ENCODE measurements around the gene TMPRSS6.

Gene TMPRSS6

DNA sequence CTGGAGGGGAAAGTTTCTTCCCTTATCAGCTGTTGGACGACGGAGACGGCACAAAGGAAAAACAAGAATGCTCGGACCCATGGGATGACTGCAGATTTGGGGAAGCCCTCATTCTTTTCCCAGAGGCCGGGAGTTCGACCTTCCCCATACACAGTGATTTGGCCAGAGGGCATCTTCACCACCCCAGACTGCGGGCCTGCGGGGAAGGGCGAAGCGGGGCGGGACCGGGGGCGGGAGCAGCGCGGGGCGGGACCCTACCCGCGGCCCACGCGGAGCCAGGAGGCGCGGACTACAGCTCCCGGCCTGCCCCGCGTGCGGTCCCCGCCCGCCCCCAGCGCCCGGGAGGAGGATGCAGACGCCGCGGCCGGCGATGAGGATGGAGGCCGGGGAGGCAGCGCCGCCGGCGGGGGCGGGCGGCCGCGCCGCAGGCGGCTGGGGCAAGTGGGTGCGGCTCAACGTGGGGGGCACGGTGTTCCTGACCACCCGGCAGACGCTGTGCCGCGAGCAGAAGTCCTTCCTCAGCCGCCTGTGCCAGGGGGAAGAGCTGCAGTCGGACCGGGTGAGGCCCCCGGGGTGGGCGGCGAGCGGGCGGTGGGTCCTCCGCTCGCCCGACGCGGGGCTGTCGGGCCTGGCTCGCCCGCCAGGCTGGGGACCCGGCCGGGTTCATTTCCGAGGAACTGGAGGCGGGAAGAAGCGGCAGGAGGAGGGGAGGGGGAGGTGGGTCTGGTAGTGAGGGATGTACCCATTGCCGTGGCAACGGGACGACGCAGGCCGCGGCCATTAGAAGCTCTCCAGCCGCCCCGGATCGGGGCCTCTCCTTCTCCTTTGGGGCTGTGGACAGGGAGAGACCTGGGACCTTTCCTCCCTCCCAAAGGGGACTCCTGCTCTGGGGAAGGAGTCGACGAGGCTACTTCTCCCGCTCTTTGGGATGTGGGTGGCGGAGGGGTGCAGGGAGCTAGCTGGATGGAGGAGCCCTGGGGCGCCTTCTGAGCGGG is 57.8 kb downstream of the TMPRSS6 start, which contains the start of gene KCTD17:
TSS of gene KCTD17 (plus strand) at position 352 of the 995 bp plus-strand sequence. CDS start at position 371, 19 bp downstream.
- no peak for DNase-seq (ENCODE audit: low read depth, low spot score)

DNA sequence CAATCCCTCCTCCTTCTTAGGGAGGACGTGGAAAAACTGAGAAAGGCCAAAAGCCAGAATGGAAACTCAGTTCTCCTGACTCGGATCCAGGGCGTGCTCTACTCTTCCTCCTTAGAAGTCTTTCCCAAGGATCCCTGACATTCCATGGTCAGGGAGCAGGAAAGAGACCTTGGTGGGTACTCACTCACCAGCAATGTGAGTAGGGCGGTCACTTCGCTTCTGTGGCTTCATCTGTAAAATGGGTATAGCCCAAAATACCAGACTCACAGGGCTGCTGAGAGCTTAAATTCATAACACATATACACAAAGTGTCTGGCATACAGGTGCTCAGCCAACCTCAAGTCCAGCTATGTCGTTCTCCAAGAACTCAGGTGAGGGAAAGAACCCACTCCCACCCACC is 58.6 kb downstream of the TMPRSS6 start:
- DNase-seq (ENCODE audit: low read depth, low spot score): no peak

DNA sequence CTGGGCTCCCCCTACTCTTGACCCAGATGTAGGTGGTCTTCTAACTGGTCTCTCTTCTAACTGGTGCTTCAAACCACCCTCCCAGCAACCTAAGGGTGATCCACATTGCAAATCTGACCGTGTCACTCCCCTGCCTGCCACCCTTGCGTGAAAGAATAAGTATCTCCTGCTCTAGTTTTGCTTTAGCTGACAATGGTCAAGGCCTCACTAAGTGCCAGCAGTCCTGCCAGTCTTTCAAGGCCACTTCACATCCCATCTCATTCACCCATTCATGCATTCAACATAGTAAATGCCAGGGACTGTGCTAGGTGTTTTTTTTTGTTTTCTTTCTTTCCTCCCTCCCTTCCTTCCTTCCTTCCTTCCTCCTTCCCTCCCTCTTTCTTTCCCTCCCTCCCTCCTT is 60.3 kb downstream of the TMPRSS6 start:
- DNase-seq (ENCODE audit: low read depth, low spot score): no peak

DNA sequence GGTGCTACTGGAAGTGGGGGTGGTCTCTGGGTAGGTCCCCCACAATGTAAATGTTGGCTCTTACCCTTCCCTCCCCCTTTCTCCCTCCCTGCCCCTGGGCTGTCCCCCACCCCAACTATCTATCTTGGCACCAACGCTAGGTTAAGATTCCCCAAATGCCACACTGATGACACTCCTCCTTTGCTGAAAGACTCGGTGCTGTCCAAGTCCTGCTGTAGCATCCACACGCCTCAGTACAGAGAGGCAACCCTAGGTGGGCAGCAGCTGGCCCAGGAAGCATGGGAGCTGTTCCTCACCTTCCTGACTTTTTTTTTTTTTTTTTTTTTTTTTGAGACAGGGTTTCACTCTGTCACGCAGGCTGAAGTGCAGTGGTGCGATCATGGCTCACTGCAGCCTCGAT is 61.4 kb downstream of the TMPRSS6 start:
- no peak for DNase-seq (ENCODE audit: low read depth, low spot score)

DNA sequence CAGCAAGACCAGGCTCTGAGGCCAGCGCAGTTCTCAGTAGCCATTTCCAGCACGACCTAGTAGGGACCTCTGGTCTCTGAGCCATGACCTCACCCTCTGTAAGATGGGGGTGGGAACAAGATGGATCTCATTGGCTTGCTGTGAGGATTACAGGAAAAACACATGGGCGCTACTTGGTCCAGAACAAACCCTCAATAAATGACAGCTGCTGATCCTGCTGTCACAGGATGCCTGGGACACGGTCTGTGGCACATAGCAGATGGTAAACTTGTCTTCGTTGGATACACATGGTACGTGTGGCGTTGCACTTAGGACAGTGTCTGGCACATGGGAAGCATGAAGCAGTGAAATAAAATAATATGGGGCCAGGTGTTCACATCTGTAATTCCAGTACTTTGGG is 62.5 kb downstream of the TMPRSS6 start:
- DNase-seq (ENCODE audit: low read depth, low spot score): no peak

DNA sequence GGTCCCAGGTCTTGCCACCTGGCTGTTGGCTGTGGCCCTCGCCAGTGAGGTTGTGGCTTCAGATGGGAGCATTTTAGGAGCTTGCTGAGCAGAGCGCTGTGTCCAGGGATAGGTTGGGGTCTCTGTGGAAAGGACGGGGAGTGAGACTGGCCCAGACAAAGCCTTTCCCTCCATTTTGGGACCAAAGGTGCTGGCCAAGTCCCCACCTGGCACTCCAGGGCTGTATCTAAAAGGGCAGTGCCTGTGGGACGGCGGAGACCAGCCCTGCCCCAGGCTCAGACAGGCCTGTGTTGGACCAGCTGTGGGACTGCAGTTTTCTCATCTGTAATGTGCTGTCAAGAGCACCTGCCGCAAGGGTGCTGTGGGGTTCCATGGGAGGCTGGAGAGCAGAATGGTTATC is 62.9 kb downstream of the TMPRSS6 start:
- DNase-seq (ENCODE audit: low read depth, low spot score): no peak

DNA sequence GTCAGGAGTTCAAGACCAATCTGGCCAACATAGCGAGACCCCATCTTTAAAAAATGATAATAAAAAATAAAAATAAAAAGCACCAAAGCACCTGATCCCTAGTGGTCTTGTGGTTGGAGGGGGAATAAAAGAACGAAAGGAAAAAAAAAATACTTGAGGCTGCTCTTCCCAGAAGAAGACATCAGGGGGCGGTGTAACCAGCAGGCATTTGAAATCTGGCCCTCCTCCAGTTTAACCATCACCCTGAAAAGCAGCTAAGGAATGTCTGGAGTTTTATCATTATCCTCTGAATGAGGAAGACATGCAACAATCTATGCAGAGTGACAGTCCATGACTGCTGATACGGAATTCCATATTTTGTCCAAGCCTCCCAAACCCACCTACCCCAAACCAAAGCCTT is 63.6 kb downstream of the TMPRSS6 start:
- DNase-seq (ENCODE audit: low read depth, low spot score): no peak

DNA sequence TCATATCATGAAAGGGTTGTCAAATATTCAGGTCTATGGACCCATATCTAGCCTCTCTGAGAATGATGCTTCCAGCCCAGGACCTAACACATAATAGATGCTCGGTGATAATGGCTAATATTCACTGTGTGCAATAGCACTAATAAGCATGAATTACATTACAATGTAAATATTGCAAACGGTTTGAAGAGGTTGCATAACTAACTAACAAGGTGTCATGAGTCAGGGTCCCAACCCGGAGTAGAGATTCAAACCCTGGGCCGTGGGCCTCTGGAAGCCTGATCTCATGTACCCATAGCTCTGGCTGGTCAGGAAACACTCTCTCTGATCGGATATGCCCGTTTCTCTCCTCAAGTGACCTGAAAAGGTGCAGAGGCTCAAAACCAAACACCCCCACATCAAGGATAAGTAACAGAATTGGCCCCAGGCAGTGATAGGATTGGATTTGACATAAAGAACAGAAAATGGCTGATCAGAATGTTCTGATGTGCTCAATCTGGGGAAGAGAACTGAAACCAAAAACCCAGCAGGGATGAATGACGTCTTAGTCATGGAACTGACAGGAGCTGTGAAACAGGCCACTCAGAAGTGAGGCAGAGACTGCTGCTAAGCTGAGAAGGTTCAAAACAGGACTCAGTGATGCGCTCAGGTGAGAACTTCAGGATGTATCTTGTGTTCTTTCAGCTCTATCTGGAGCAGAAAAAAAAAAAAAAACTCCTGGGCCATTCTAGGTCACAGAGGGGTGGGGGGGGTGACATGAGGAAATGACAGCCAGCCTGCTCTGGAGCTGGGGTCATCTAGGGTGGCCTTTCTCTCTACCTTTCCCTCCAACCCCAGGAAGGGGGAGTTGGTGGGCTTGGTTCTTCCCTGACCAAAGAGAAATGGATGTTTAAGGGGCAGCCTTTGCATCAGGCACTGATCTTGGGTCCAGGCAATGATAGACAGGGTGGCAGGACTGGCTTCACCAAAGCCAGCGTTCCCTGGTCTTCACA is 64.6 kb downstream of the TMPRSS6 start:
- DNase-seq (ENCODE audit: low read depth, low spot score): no peak

DNA sequence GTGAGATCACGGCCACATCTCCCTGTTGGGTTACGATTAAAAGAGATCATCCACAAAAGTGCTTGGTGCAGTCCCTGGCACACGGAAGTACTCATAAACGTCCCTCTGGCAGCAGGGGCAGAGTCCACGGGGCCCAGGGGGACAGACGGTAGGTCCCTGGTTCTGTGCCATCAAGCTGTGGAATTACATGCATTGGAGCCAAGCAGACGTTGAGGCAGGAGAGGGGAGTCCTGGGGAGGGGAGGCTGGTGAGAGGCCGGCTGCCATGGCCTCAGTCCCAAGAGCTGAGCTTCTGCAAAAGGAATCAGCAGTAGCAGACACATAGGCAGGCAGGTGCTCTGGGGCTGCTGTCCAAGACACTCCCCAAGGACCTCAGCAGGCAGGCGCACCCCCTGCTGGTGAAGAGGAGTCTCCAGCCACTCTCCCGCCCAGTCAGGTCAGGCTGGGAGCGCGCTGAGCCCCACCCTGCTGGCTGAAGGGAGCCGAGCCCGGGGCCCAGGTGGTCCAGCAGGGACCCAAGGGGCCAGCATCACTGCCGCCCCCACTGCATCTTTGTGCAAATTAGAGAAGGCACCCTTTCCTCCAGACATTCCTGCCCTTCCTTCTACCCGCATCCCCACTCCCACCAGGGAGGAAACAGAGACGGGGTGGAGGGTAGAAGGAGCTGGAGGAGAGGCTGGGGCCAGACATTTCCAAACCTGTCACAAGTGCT is 65.5 kb downstream of the TMPRSS6 start:
- DNase-seq (ENCODE audit: low read depth, low spot score): no peak

DNA sequence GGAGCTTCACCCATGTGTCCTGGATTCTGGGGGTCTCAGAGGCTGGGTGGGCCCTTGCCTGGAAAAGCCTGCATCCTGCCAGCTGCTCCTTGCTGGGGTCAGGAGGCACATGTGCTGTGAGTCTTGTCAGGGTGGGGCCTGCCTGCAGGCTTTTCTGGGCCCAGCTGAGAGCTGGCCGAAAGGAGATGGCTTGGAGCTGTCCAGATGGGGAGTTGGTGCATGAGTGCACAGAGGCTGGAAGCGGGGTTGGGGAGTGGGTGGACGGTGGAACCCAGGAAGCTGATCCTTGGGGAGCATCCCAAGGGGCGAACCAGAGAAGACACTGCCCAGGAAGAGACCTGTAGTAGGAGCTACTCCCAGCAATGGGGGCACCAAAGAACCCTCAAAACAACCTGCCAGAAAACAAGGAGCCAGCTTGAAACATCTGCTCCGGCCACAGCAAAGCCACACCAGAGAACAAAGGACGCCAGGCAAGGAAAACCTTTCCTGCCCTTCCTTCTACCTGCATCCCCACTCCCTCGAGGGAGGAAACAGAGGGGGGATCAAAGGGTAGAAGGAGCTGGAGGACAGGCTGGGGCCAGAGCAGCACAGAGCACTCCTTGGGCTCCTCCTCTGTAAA is 66.2 kb downstream of the TMPRSS6 start:
- no peak for DNase-seq (ENCODE audit: low read depth, low spot score)

DNA sequence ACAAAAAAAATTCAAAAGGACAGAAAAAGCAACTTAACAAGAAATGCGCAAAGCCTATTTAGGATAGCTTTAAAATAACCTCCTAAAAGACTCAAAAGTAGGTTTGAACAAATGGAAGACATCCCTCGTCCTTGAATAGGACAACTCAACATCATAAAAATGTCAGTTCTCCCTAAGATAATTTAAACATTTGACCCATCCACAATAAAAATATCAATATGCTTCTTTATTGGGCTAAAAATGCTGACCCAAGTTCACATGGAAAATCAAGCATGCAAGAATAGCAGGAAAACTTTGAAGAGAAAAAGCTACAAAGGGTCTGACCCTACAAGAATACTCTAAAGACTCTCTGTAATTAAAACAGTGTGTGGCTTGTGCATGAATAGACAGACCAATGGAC is 70.0 kb downstream of the TMPRSS6 start:
- DNase-seq (ENCODE audit: low read depth, low spot score): no peak

DNA sequence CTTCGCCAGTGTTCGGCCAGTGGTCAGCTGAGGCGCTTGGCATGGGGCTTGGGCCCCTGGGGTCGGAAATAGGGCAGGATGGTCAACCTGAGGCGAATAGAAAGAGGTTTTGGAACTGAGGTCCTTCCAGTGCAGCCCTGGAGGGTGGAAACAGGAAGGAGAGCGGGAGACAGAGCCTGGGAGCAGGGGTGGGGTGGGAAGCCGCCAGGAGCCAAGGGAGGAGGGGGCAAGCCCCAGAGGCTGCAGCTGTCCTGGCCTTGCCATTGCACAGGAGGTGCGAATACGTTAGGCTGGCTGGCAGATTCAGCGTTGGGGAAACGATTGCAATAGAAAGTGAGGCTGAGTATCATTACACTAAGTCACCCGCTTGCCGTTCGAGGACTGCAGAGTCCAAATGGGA is 71.8 kb downstream of the TMPRSS6 start:
- DNase-seq (ENCODE audit: low read depth, low spot score): no peak

DNA sequence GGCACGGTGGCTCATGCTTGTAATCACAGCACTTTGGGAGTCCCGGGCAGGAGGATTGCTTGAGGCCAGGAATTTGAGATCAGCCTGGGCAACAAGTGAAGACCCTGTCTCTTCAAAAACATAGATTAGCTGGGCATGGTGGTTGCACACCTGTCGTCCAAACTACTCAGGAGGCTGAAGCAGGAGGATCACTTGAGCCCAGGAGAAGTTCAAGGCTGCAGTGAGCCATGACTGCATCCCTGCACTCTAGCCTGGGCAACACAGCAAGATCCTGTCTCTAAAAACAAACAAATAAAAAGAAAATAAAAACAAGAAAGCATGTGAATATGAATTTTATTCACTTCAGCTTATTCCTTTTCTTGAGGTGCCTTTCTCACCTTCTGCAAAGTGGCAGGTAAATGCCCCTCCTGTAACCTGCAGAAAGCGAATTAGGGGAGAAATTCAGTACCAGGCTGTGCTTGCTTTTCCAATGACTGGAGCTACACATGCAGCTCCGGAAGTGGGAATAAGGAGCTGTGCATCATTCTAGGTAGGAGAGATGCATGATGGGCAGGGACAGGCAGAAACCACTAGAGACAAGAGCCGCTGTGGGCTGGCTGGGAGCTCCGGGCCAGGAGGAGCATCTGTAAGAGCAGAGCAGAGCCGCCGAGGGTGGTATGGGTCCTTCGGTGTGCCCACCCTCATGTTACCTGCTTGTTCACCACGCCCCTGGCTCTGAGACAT is 72.7 kb downstream of the TMPRSS6 start:
- DNase-seq (ENCODE audit: low read depth, low spot score): no peak

DNA sequence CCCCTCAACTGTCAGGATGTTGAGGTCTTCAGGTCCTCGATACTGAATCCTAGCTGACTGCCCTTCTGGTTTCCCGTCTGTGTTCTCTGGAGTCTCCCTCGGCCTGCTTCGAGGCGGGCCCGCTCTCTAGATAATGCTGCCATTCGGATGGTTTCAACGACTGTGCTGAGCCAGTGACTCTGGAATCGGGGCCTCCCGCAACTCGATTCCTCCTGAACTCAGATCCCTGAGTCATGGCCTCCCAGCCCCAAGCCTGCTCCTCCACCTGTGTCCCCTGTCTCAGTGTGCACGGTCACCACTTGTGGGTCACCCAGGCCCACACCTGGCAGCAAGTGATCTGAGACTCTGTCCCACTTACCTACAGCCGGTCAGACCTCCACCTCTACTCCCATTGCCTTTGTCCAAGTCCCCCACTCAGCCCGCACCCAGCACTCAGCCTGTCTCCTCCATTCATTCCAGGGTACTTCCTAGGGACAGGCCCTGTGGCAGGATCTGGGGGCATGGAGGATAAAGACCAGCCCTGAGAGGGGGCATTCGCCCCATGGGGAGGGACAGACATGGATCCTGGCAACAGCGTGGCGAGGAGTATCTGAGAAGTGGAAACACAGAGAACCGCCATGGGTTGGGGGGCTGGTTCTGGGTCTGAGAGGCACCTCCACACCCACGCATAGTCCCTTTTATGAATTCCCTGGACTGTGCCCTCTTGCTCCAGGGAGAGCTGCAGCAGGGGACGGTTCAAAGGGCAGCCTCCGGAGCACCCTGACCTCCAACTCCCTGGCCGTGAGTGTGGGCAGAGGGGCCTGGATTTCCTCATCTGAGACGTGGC is 75.7 kb downstream of the TMPRSS6 start:
- DNase-seq (ENCODE audit: low read depth, low spot score): no peak

DNA sequence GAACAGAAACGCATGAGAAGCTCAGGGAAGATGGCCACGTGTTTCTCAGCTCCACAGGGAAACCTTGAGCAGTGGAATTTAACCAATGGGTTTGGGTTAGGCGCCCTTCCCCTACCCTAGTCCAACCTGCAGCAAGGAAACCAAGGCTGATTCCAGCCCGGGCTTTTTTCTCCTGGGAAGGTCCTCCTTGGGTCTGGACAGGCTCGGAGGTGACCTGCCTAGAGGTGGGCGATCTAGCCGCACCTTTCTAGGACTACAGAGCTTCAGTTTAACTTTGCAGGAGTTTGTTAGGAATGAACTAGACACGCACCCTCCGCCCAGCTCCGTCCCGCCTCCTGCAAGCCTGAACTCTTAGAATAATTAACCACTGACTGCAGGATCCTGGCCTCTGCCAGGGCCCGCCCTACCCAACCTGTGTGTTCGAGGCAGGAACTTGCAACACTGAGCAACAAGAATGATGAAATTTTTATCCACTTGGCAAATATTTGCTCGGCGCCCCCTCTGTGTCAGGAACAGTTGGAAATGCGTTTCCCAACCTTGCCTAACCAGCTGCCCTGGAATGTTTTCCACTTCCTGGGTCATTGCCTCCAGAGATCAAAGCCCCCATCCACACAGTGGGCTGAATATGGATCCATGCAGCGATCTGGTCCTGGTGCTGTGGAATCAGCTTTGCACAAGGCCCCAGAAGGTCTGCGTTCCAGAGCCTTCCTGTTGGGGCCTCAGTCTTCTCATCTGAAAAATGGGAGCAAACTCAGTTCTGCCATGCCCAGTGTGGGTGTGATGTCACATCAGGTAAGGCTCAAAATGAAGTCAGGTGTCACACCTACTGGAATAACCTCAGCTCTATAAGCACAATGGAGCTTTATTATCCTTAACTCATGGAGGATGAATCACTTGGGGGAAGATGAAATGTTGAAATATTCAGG is 76.7 kb downstream of the TMPRSS6 start:
- no peak for DNase-seq (ENCODE audit: low read depth, low spot score)

DNA sequence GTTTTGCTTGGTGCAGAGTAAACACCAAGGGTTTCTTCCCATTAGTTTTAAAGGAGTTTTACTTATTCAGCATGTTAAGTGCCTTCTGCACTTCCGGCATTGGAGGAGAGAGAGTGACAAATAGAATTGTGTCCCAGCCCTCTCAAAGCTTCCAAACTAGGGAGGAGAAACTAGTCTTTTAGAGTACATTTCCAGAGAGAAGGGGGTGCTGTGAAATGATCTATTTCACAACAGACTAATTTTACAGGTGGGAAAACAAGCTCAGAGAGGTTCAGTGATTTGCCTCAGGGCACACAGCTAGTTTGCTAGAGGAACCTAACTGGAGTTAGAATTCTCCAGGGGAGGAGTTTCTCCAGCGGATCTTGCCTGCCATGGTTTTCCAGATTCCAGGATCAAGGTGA is 77.4 kb downstream of the TMPRSS6 start:
- no peak for DNase-seq (ENCODE audit: low read depth, low spot score)

DNA sequence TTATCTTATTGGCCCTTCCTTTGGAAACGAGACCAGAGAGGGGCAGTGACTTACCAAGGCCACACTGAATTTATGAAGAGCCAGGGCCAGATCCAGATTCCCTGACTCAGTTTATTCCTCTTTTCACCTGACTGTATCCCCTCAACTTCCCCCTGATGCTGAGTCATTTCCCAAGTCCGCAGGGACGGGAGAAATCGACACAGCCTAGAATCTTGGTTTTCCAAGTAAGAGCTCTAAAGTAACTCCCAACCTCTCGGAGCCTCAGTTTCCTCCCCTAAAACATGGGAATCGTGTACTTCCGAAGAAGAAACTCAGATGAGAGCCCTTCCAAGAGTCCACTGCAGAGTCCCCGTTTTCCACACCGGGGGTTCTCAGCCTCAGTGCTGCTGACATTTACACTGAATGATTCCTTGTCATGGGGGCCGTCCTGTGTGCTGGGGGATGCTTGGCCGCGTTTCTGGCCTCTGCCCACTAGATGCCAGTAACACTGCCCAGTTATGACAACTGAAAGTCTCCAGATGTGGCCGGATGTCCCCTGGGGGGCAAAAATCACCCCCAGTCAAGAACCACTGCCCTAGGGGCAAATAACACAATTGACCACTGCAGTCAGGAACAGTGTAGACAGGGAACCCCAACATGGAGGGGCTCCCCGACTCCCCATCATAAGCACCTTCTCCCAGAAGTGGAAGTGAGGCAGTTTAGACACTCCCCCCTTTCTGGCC is 78.8 kb downstream of the TMPRSS6 start:
- DNase-seq (ENCODE audit: low read depth, low spot score): no peak
